Type B pancreatic cell (in vitro differentiated cells): ENCODE data around the gene TCF4. TPM values are rescaled to one million over a fixed set of nuclear protein-coding genes. Genes with fewer than 3 reads are reported as not detected.

Source experiments
- DNase-seq: peaks from one replicate; pipeline ENCODE4 v3.0.0; 2021; ENCODE audit warnings: mixed read lengths; ENCODE audit not compliant: unreplicated experiment; ENCODE audit errors: extremely low spot score
- H3K27ac Mint-ChIP-seq: 2 replicates; pipeline ENCODE4 v1.8.0; 2021; ENCODE audit warnings: mild to moderate bottlenecking, mixed read lengths
- H3K27me3 Mint-ChIP-seq: 2 replicates; pipeline ENCODE4 v1.8.0; 2021; ENCODE audit warnings: mixed read lengths
- H3K36me3 Mint-ChIP-seq: 2 replicates; pipeline ENCODE4 v1.8.0; 2021; ENCODE audit warnings: mixed read lengths
- H3K4me1 Mint-ChIP-seq: one replicate; pipeline ENCODE4 v1.8.0; 2021; ENCODE audit warnings: mixed read lengths; ENCODE audit not compliant: unreplicated experiment
- H3K4me3 Mint-ChIP-seq: 2 replicates; pipeline ENCODE4 v1.8.0; 2021; ENCODE audit warnings: mild to moderate bottlenecking, mixed read lengths
- H3K9me3 Mint-ChIP-seq: 2 replicates; pipeline ENCODE4 v1.8.0; 2021; ENCODE audit warnings: mixed read lengths
- total RNA-seq: library from RNA; stranded (reverse); gene quantifications from 2 replicates; pipeline ENCODE4 v1.2.1, GENCODE V29; 2021; ENCODE audit warnings: low replicate concordance
- TF ChIP-seq, protein P1 (sequence below): fragments of 200-600 bp; sonication (generic); conservative IDR thresholded peaks from 2 replicates; pipeline ENCODE4 v1.5.0; 2021; ENCODE audit warnings: antibody characterized with exemption, mild to moderate bottlenecking

TCF4 gene
- total RNA-seq, 1 donor from 2014 or later: 189 TPM

DNA sequence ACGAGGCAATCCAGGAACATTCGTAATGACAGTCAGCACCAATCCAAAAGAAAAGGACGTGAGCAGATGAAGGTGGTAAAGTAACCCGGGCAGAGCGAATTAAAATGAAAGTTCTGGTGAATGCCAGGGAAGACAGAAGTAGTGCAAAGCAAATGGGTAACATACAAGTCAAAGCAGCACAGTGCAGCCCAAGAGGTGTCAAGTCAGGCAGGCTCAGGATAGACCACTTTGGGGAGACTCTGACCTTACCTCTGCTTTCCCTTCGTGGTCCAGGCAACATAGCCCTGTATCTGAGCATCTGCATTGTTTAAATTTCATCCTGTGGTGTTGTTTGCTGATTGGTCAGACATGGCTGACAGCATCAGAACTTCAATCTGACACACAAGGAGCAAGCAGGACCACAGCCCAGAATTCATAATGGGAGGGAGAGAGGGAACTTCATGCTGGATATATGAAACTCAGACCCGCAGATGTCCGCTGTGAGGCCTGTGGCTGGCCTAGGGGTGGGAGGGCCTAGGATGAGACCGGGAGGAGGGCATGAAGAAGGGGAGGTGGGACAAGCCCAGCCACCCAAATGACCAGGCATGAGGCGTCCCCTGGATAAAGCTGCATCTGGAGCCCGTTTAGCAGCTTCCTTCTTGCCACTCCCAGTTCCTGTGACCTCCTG lies 285.7 kb downstream of the TCF4 start:
- TF ChIP-seq, protein P1, sequence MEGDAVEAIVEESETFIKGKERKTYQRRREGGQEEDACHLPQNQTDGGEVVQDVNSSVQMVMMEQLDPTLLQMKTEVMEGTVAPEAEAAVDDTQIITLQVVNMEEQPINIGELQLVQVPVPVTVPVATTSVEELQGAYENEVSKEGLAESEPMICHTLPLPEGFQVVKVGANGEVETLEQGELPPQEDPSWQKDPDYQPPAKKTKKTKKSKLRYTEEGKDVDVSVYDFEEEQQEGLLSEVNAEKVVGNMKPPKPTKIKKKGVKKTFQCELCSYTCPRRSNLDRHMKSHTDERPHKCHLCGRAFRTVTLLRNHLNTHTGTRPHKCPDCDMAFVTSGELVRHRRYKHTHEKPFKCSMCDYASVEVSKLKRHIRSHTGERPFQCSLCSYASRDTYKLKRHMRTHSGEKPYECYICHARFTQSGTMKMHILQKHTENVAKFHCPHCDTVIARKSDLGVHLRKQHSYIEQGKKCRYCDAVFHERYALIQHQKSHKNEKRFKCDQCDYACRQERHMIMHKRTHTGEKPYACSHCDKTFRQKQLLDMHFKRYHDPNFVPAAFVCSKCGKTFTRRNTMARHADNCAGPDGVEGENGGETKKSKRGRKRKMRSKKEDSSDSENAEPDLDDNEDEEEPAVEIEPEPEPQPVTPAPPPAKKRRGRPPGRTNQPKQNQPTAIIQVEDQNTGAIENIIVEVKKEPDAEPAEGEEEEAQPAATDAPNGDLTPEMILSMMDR: no peak
- Mint-ChIP-seq H3K27me3 (no peaks in the 10 kb centered on the region), H3K9me3 (no peaks in the 10 kb centered on the region), H3K4me1 (peaks cover 57% of the 10 kb centered on the region), H3K36me3 (no peaks in the 10 kb centered on the region), H3K27ac (no peak overlapping the region), H3K4me3 (peak overlapping the region; percentile 72)
- DNase-seq: no peak

- Mint-ChIP-seq H3K9me3 (no peaks in the 10 kb centered on the region), H3K27me3 (no peaks in the 10 kb centered on the region), H3K4me3 (peak overlapping the region; percentile 72), H3K4me1 (peaks cover 58% of the 10 kb centered on the region), H3K27ac (no peak overlapping the region), H3K36me3 (no peaks in the 10 kb centered on the region)
- DNase-seq: no peak
- TF ChIP-seq, protein P1: no peak
Measured at GRCh38 chr18:55301824-55302166, 286.2 kb downstream of the TCF4 start.

GRCh38 chr18:55300936-55301531 lies 287.0 kb downstream of the TCF4 start:
- no peak for DNase-seq
- peak overlapping the region; percentile 62 for H3K27ac Mint-ChIP-seq
- TF ChIP-seq, protein P1: no peak
- no peaks in the 10 kb centered on the region for H3K9me3 Mint-ChIP-seq
- H3K36me3 Mint-ChIP-seq: no peaks in the 10 kb centered on the region
- peak overlapping the region; percentile 78 for H3K4me3 Mint-ChIP-seq
- H3K27me3 Mint-ChIP-seq: no peaks in the 10 kb centered on the region
- H3K4me1 Mint-ChIP-seq: peaks cover 58% of the 10 kb centered on the region

GRCh38 chr18:55300421-55300935 lies 287.5 kb downstream of the TCF4 start:
- Mint-ChIP-seq H3K9me3 (no peaks in the 10 kb centered on the region), H3K27ac (peak overlapping the region; percentile 62), H3K4me3 (peak overlapping the region; percentile 78), H3K36me3 (peaks cover under 1% of the 10 kb centered on the region), H3K4me1 (peaks cover 57% of the 10 kb centered on the region), H3K27me3 (no peaks in the 10 kb centered on the region)
- TF ChIP-seq, protein P1: no peak
- peak; percentile 73 for DNase-seq

- no peak overlapping the region for H3K27ac Mint-ChIP-seq
- H3K36me3 Mint-ChIP-seq: peaks cover 15% of the 10 kb centered on the region
- H3K9me3 Mint-ChIP-seq: no peaks in the 10 kb centered on the region
- peaks cover 40% of the 10 kb centered on the region for H3K4me1 Mint-ChIP-seq
- no peaks in the 10 kb centered on the region for H3K27me3 Mint-ChIP-seq
- TF ChIP-seq, protein P1: no peak
- H3K4me3 Mint-ChIP-seq: no peak overlapping the region
- no peak for DNase-seq
Measured at GRCh38 chr18:55296778-55297177, 291.2 kb downstream of the TCF4 start.
